K562 (cell line): Measurements from ENCODE around the gene VARS1. TPM values are rescaled to one million over a fixed set of nuclear protein-coding genes. Genes with fewer than 3 reads are reported as not detected.

Experiments used
- ARID2 ChIP-seq: fragments of 450-650 bp; IDR thresholded peaks from 2 replicates; pipeline ENCODE4 v1.6.1; 2017; ENCODE audit warnings: antibody characterized with exemption, mild to moderate bottlenecking
- CBFA2T2 ChIP-seq: fragments of 450-650 bp; conservative IDR thresholded peaks from 2 replicates; pipeline ENCODE4 v1.6.1; 2017; ENCODE audit warnings: mild to moderate bottlenecking
- EP400 ChIP-seq: fragments of 450-650 bp; IDR thresholded peaks from 2 replicates; pipeline ENCODE4 v1.6.1; 2017; ENCODE audit warnings: antibody characterized with exemption, mild to moderate bottlenecking, moderate library complexity
- ETV5 ChIP-seq: sonication (generic); formaldehyde crosslinking; IDR thresholded peaks from 2 replicates; pipeline ENCODE4 v1.4.0; 2020; ENCODE audit warnings: low read depth, mild to moderate bottlenecking, missing genetic modification reagents
- FOS ChIP-seq: IDR thresholded peaks from 3 replicates; pipeline ENCODE4 v1.6.1; 2011; ENCODE audit not compliant: insufficient read length; ENCODE audit errors: extremely low read depth
- FOXK1 ChIP-seq: sonication (generic); formaldehyde crosslinking; IDR thresholded peaks from 2 replicates; pipeline ENCODE4 v1.8.0; 2022; ENCODE audit warnings: missing genetic modification reagents, mild to moderate bottlenecking, borderline replicate concordance
- GATAD2B ChIP-seq: fragments of 450-650 bp; IDR thresholded peaks from 2 replicates; pipeline ENCODE4 v1.6.1; 2017; ENCODE audit warnings: mild to moderate bottlenecking, borderline replicate concordance
- GTF2B ChIP-seq: IDR thresholded peaks from 2 replicates; pipeline ENCODE4 v1.6.1; 2011; ENCODE audit not compliant: insufficient read length; ENCODE audit errors: extremely low read depth
- HMGN3 ChIP-seq: IDR thresholded peaks from 2 replicates; pipeline ENCODE4 v1.6.1; 2011; ENCODE audit warnings: borderline replicate concordance, low read depth, mild to moderate bottlenecking, mixed read lengths, low read length; ENCODE audit not compliant: insufficient read length; ENCODE audit errors: extremely low read depth
- KDM4B ChIP-seq, 2 experiments: fragments of 450-650 bp in 1 of 2; sonication (generic) in 1 of 2; IDR thresholded peaks; 2 replicates each; pipeline ENCODE4 v1.6.1; 2016 to 2017; ENCODE audit warnings: borderline replicate concordance in 2 of 2, antibody characterized with exemption in 1 of 2, low read depth in 1 of 2, mild to moderate bottlenecking in 1 of 2
- KLF1 ChIP-seq: fragments of 450-650 bp; IDR thresholded peaks from 2 replicates; pipeline ENCODE4 v1.6.1; 2016; ENCODE audit warnings: missing genetic modification characterization, missing compliant biosample characterization
- MEF2D ChIP-seq: conservative IDR thresholded peaks from 2 replicates; pipeline ENCODE4 v1.6.1; 2016; ENCODE audit warnings: low read depth, missing genetic modification characterization, missing compliant biosample characterization
- PHF20 ChIP-seq: fragments of 450-650 bp; IDR thresholded peaks from 2 replicates; pipeline ENCODE4 v1.6.1; 2018; ENCODE audit not compliant: partially characterized antibody
- POLR2AphosphoS2 ChIP-seq: IDR thresholded peaks from 2 replicates; pipeline ENCODE4 v1.6.1; 2012; ENCODE audit warnings: low read length, improper control_type of control experiment
- RBM34 ChIP-seq: fragments of 200-400 bp; formaldehyde crosslinking; IDR thresholded peaks from 2 replicates; pipeline ENCODE4 v1.6.1; 2018; ENCODE audit warnings: low read length, borderline replicate concordance; ENCODE audit not compliant: insufficient read depth
- U2AF1 ChIP-seq: fragments of 200-400 bp; formaldehyde crosslinking; optimal IDR thresholded peaks from 2 replicates; pipeline ENCODE3; 2017; ENCODE audit warnings: mild to moderate bottlenecking, low read depth, low read length, moderate library complexity
- ZBTB26 ChIP-seq: fragments of 450-650 bp; formaldehyde crosslinking; IDR thresholded peaks from 2 replicates; pipeline ENCODE4 v1.4.0; 2022; ENCODE audit warnings: missing genetic modification characterization
- ZBTB33 ChIP-seq: sonication (generic); formaldehyde crosslinking; IDR thresholded peaks from 2 replicates; pipeline ENCODE4 v1.8.1; 2023; ENCODE audit warnings: mild to moderate bottlenecking, missing genetic modification reagents
- ZBTB5 ChIP-seq: fragments of 450-650 bp; IDR thresholded peaks from 2 replicates; pipeline ENCODE4 v1.6.1; 2017; ENCODE audit warnings: antibody characterized with exemption
- ZFP1 ChIP-seq: fragments of 450-650 bp; formaldehyde crosslinking; IDR thresholded peaks from 2 replicates; pipeline ENCODE4 v1.4.0; 2020; ENCODE audit warnings: mild to moderate bottlenecking, mixed read lengths
- ZNF280B ChIP-seq: fragments of 250-450 bp; sonication (Bioruptor Pico); IDR thresholded peaks from 2 replicates; pipeline ENCODE4 v1.5.1; 2021; ENCODE audit warnings: mild to moderate bottlenecking
- polyA plus RNA-seq, 8 experiments: library from polyadenylated mRNA; depleted of rRNA in 4 of 8; stranded (reverse) in 5 of 8; unstranded in 3 of 8; fragments of >200 nt; fragmentation: Nextera tagmentation in 2 of 8; fragmentation: Illumina TruSeq in 1 of 8; extraction: Ambion mirVana in 2 of 8; extraction: Trizol in 1 of 8; gene quantifications; 2 replicates each; pipeline versions ENCODE4 v1.2.1 to v1.2.3, GENCODE V29; 2011 to 2014; ENCODE audit warnings: inconsistent platforms in 1 of 8, missing spikeins in 1 of 8
- total RNA-seq, 7 experiments: library from RNA; depleted of rRNA in 6 of 7; stranded (reverse); fragments of >200 nt in 6 of 7; fragmentation: Illumina TruSeq in 2 of 7; extraction: Trizol in 2 of 7; gene quantifications; 2 replicates each; pipeline versions ENCODE4 v1.2.1 to v1.2.3, GENCODE V29; 2011 to 2021; ENCODE audit warnings: low replicate concordance in 1 of 7

The VARS1 gene
- total and polyA plus RNA-seq, 9 of the 15 experiments (the other 6 are each of a cell fraction or from before 2014, with no cell fraction given) = 2.9 to 488 (median 130) TPM

- TF ChIP-seq ARID2 (0 out of 2 replicates have a peak, but pooled peaks have one; percentile 6), FOXK1 (CRISPR knock-in tag) (peak; percentile 98), KLF1 (no peak), GATAD2B (no peak), POLR2AphosphoS2 (no peak), EP400 (no peak), U2AF1 (no peak), ZNF280B (CRISPR knock-in tag) (no peak), MEF2D (tag) (no peak), ZBTB5 (no peak; the same call in 1 of the 2 replicates), PHF20 (peak; percentile 42), HMGN3 (no peak), ZBTB33 (CRISPR knock-in tag) (no peak), CBFA2T2 (no peak; the same call in none of the 2 replicates), ZBTB26 (CRISPR knock-in tag) (no peak), KDM4B (IDR thresholded peaks at IDR 0.05; ENCODE audit: borderline replicate concordance in 2 of 2, low read depth in 1 of 2) (no peak; a peak in 1 of 4 replicates), RBM34 (no peak), FOS (no peak), ZFP1 (CRISPR knock-in tag) (no peak), GTF2B (no peak), ETV5 (peak; percentile 59; the same call in 1 of the 2 replicates)
Measured at GRCh38 chr6:31794866-31795615, 511 bp downstream of the VARS1 start (continued).
